ENCODE results near the gene DDN. TPM values are rescaled to one million over a fixed set of nuclear protein-coding genes. Genes with fewer than 3 reads are reported as not detected.

The DDN gene
- total and polyA plus RNA-seq, 9 of the 15 experiments (the other 6 are each of a cell fraction or from before 2014, with no cell fraction given) = 0.03 to 3.6 (median 1.6) TPM

- TF ChIP-seq UBTF (IDR thresholded peaks at IDR 0.05; ENCODE audit: borderline replicate concordance in 1 of 2, low read depth in 2 of 2, low read length in 2 of 2) = peak in 1 of 2 experiments; percentile 53; a peak in 1 of 4 replicates
- TF ChIP-seq RB1 (IDR thresholded peaks at IDR 0.05; ENCODE audit: low read depth) = peak; percentile 75
- no peak for TF ChIP-seq ZNF830 (CRISPR knock-in tag; IDR thresholded peaks at IDR 0.05)
- TF ChIP-seq SIRT6 (IDR thresholded peaks at IDR 0.05; ENCODE audit: low read depth, low read length) = no peak
- peak; percentile 56; the same call in 1 of the 2 replicates for TF ChIP-seq FOXK1 (CRISPR knock-in tag; IDR thresholded peaks at IDR 0.05; ENCODE audit: borderline replicate concordance)
- peak; percentile 59; the same call in 1 of the 2 replicates for TF ChIP-seq MBD2 (IDR thresholded peaks at IDR 0.05; ENCODE audit: borderline replicate concordance, low read depth)
- peak; percentile 71 for TF ChIP-seq RNF2 (IDR thresholded peaks at IDR 0.05)
- TF ChIP-seq TARDBP (IDR thresholded peaks at IDR 0.05) = no peak
- peak; percentile 89 for TF ChIP-seq ETS1 (conservative IDR thresholded peaks at IDR 0.05; ENCODE audit: control insufficient read depth, low read depth, low read length)
- TF ChIP-seq SMARCA5 (IDR thresholded peaks at IDR 0.05) = 0 out of 2 replicates have a peak, but pooled peaks have one; percentile 23
- TF ChIP-seq TBL1XR1 (IDR thresholded peaks at IDR 0.05; ENCODE audit: low read length in 2 of 2) = 0 out of 4 replicates have a peak, but pooled peaks of 1 of the 2 experiments have one; percentile 61
- peak; percentile 54 for TF ChIP-seq NEUROD1 (IDR thresholded peaks at IDR 0.05; ENCODE audit: borderline replicate concordance, low read depth, low read length, partially characterized antibody)
- peak; percentile 45; the same call in 1 of the 2 replicates for TF ChIP-seq MAX (CRISPR knock-in tag; IDR thresholded peaks at IDR 0.05)
- no peak for TF ChIP-seq SETDB1 (IDR thresholded peaks at IDR 0.05; ENCODE audit: low read length)
- TF ChIP-seq PRMT5 (CRISPR knock-in tag; IDR thresholded peaks at IDR 0.05) = no peak
- TF ChIP-seq ZBTB12 (CRISPR knock-in tag; IDR thresholded peaks at IDR 0.05) = peak; percentile 85
- TF ChIP-seq EP300 (IDR thresholded peaks at IDR 0.05; ENCODE audit: low read length) = peak; percentile 68
- TF ChIP-seq BMI1 (IDR thresholded peaks at IDR 0.05; ENCODE audit: low read length) = no peak
- TF ChIP-seq L3MBTL2 (IDR thresholded peaks at IDR 0.05) = peak; percentile 89
- no peak for TF ChIP-seq GATAD2A (IDR thresholded peaks at IDR 0.05)
- TF ChIP-seq RFX5 (IDR thresholded peaks at IDR 0.05; ENCODE audit: low read depth, low read length) = peak; percentile 51; the same call in 1 of the 2 replicates
These were observed 19.3 kb upstream of the DDN start, which contains the start of gene PRKAG1 (continued) for GRCh38 chr12:49018261-49019119.

All from K562 (cell line).